ENCODE results near the gene BRD7. TPM values are rescaled to one million over a fixed set of nuclear protein-coding genes. Genes with fewer than 3 reads are reported as not detected.

BRD7 gene
- total and polyA plus RNA-seq, 10 of the 15 experiments (the other 5 are each of a cell fraction or from before 2014, with no cell fraction given): 16.9 to 74.7 (median 52.0) TPM

- Histone ChIP-seq H3K9ac (ENCODE audit: control insufficient read depth, insufficient read depth, low read length) (no peak overlapping the region), H3K4me3 (no peak overlapping the region), H3K9me3 (replicated peaks; ENCODE audit: control insufficient read depth, insufficient read depth, low read length) (no peaks in the 10 kb centered on the region), H3K4me2 (ENCODE audit: control insufficient read depth, insufficient read depth) (no peak overlapping the region), H3K79me2 (ENCODE audit: control insufficient read depth, insufficient read depth, low read length) (no peaks in the 10 kb centered on the region), H2AFZ (ENCODE audit: control insufficient read depth, low read depth, low read length) (no peak overlapping the region), H3K4me1 (ENCODE audit: control insufficient read depth, insufficient read depth, low read length) (no peaks in the 10 kb centered on the region), H3K27ac (ENCODE audit: control insufficient read depth, insufficient read depth) (no peak overlapping the region), H4K20me1 (ENCODE audit: control insufficient read depth, insufficient read depth) (no peaks in the 10 kb centered on the region), H3K27me3 (replicated peaks in 1 of 2; ENCODE audit: control insufficient read depth in 2 of 2, insufficient read depth in 2 of 2, low read length in 1 of 2) (no peaks in the 10 kb centered on the region), H3K36me3 (ENCODE audit: control insufficient read depth in 2 of 2, insufficient read depth in 2 of 2, low read length in 1 of 2) (peaks cover 6 to 21% of the 10 kb centered on the region in 2 experiments)
- in situ Hi-C loops (cut with MboI) (no loop called here), intact Hi-C loops (cut with micrococcal nuclease; ENCODE audit: unreplicated experiment) (no loop called here)
- ChIA-PET POLR2A (no interaction called here), SMC1A (ENCODE audit: uncharacterized antibody, unreplicated experiment) (no interaction called here), CTCF (no interaction called here), RAD21 (ENCODE audit: unreplicated experiment) (interaction anchor here (0.6 kb wide), 1 partner anchor 14 kb away, joined by 3 read pairs; no protein-coding TSS in a partner anchor)
- ATAC-seq (no peak), DNase-seq (ENCODE audit: low read depth, low spot score) (no peak), FAIRE-seq (no peak)
- TSS peak; percentile 28 for BruUV-seq (replicated peaks)
- 94% methylated on average over 11 of the region's 11 CpGs for WGBS (ENCODE audit: insufficient coverage, insufficient replicate concordance, low lambda C conversion rate, missing lambda C conversion rate)
- no peak for TF ChIP-seq FOS (IDR thresholded peaks at IDR 0.05; ENCODE audit: borderline replicate concordance, extremely low read depth, insufficient read length)
- TF ChIP-seq ATF2 (IDR thresholded peaks at IDR 0.05; ENCODE audit: low read length): no peak
- no peak for TF ChIP-seq IKZF2 (IDR thresholded peaks at IDR 0.05)
- TF ChIP-seq MYC (IDR thresholded peaks at IDR 0.05; ENCODE audit: insufficient read depth, insufficient read length, insufficient replicate concordance, low read length, severe bottlenecking): no peak
- no peak for TF ChIP-seq YY1 (IDR thresholded peaks at IDR 0.05; ENCODE audit: low read depth, low read length)
- TF ChIP-seq ETV6 (conservative IDR thresholded peaks at IDR 0.05 in 1 of 2, IDR thresholded peaks at IDR 0.05 in 1 of 2; ENCODE audit: borderline replicate concordance in 1 of 2, low read depth in 1 of 2): no peak
- TF ChIP-seq TCF3 (IDR thresholded peaks at IDR 0.05; ENCODE audit: borderline replicate concordance, insufficient read depth, low read depth, low read length): no peak
- no peak for TF ChIP-seq BCL11A (IDR thresholded peaks at IDR 0.05; ENCODE audit: low read depth, low read length)
- no peak for TF ChIP-seq GATAD2B (conservative IDR thresholded peaks at IDR 0.05; ENCODE audit: low read depth)
- no peak for TF ChIP-seq ZBTB11 (CRISPR knock-in tag; IDR thresholded peaks at IDR 0.05)
- TF ChIP-seq CREM (IDR thresholded peaks at IDR 0.05; ENCODE audit: low read depth): no peak
- TF ChIP-seq ZNF687 (IDR thresholded peaks at IDR 0.05): no peak
Observed at GRCh38 chr16:50303041-50303604, 65.7 kb downstream of the BRD7 start.

All from GM12878 (cell line).